Choroid plexus epithelial cell (primary cell): ENCODE data around the gene RSRC1.
"Not testable (repeated sequence)": the region's sequence is repeated elsewhere in the genome, so short reads cannot be mapped to it uniquely, and the experiment has no call there.

Source experiments
- DNase-seq: peaks from one replicate; pipeline ENCODE4 v3.0.0-alpha.2; 2010; ENCODE audit warnings: low read depth
- H3K4me3 ChIP-seq: 2 replicates; pipeline ENCODE4 v1.5.1; 2011; ENCODE audit warnings: low read depth, mild to moderate bottlenecking, control low read depth, low read length, moderate library complexity
- CTCF ChIP-seq: conservative IDR thresholded peaks from 2 replicates; pipeline ENCODE4 v1.5.1; 2011; ENCODE audit warnings: low read depth, mild to moderate bottlenecking, control low read depth, inconsistent platforms, low read length, moderate library complexity

Gene RSRC1

GRCh38 chr3:158532099-158532734 is 422.3 kb downstream of the RSRC1 start:
- no peak overlapping the region for H3K4me3 ChIP-seq
- peak; percentile 79 for DNase-seq
- TF ChIP-seq CTCF, result peak; percentile 70

- no peak for DNase-seq
- no peak for TF ChIP-seq CTCF
- H3K4me3 ChIP-seq, result no peak overlapping the region
Measured at GRCh38 chr3:158535918-158536317, 426.0 kb downstream of the RSRC1 start.

- TF ChIP-seq CTCF, result peak; percentile 65
- peak; percentile 75 for DNase-seq
Measured at GRCh38 chr3:158539414-158540014, 429.6 kb downstream of the RSRC1 start.

GRCh38 chr3:158540066-158540465 is 430.2 kb downstream of the RSRC1 start:
- H3K4me3 ChIP-seq, result no peak overlapping the region
- DNase-seq, result no peak
- TF ChIP-seq CTCF, result no peak

More at GRCh38 chr3:158539414-158540014, 429.6 kb downstream of the RSRC1 start:
- no peak overlapping the region for H3K4me3 ChIP-seq

- TF ChIP-seq CTCF, result no peak
- no peak for DNase-seq
- no peak overlapping the region for H3K4me3 ChIP-seq
Measured at GRCh38 chr3:158548691-158549090, 438.8 kb downstream of the RSRC1 start.

- DNase-seq, H3K4me3 ChIP-seq: not testable (repeated sequence)
Measured at GRCh38 chr3:158549938-158550337, 440.0 kb downstream of the RSRC1 start.

GRCh38 chr3:158552124-158552523 is 442.2 kb downstream of the RSRC1 start:
- TF ChIP-seq CTCF, result no peak
- DNase-seq, result no peak
- no peak overlapping the region for H3K4me3 ChIP-seq
